Esophagus muscularis mucosa (tissue), 4 donors: ENCODE data around the gene ZKSCAN3.

Experiments used
- CTCF ChIP-seq, 3 experiments: fragments of 200-600 bp in 2 of 3; fragments of 450-650 bp in 1 of 3; sonication (generic) in 2 of 3; IDR thresholded peaks; one replicate each; pipeline ENCODE4 v1.5.1; 2017 to 2019; ENCODE audit warnings: antibody characterized with exemption in 3 of 3, mild to moderate bottlenecking in 2 of 3, moderate library complexity in 1 of 3
- EP300 ChIP-seq: sonication (generic); formaldehyde crosslinking; IDR thresholded peaks from one replicate; pipeline ENCODE4 v1.6.1; 2017; ENCODE audit warnings: antibody characterized with exemption
- POLR2AphosphoS5 ChIP-seq, 2 donors: sonication (generic); formaldehyde crosslinking; IDR thresholded peaks; one replicate each; pipeline ENCODE4 v1.6.1; 2017; ENCODE audit warnings: antibody characterized with exemption in 2 of 2

DNA sequence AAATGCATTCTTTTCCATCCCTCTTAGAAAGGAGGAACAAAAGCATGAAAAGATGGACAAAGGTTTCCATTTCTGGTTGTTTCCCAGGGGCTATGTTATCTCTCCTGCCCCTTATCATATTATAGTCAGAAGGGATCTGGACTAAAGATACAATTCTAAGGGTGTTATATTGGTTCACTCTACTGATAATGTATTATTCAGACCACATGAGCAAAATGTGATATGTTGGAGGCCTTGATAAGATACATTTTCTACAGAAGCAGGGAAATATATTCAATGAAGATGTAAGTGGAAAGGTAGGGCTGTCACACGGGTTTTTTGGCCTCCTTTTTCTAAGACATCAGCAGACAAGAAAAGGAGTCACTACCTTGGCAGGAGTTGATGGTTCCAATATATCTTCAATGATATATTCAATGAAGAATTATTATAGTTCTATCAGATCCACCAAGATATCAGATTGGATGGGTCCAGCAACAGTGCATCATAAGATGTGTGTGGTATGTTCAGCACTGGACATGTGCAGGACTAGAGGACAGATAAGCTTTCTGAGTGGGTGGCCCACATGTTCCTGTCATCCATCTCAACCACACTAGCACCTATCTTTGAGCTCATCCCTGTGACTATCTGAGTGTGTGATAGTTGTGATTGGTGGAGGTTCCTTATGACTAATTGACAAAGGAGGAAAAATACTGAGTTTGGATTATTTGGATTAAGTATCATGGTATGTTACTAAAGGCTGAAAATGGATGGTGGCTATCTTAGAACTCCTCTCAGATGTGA is 5.7 kb upstream of the ZKSCAN3 start:
- no peak for TF ChIP-seq POLR2AphosphoS5 (IDR thresholded peaks at IDR 0.05)
- no peak for TF ChIP-seq CTCF (IDR thresholded peaks at IDR 0.05)
- no peak for TF ChIP-seq EP300
